Stromal cell of bone marrow (primary cell): ENCODE data around the gene ROMO1.
"Not testable (repeated sequence)": the region's sequence is repeated elsewhere in the genome, so short reads cannot be mapped to it uniquely, and the experiment has no call there.

ENCODE experiments used
- DNase-seq: peaks from one replicate; pipeline ENCODE4 v3.0.0-alpha.2; 2012; ENCODE audit warnings: low read depth

The ROMO1 gene

DNA sequence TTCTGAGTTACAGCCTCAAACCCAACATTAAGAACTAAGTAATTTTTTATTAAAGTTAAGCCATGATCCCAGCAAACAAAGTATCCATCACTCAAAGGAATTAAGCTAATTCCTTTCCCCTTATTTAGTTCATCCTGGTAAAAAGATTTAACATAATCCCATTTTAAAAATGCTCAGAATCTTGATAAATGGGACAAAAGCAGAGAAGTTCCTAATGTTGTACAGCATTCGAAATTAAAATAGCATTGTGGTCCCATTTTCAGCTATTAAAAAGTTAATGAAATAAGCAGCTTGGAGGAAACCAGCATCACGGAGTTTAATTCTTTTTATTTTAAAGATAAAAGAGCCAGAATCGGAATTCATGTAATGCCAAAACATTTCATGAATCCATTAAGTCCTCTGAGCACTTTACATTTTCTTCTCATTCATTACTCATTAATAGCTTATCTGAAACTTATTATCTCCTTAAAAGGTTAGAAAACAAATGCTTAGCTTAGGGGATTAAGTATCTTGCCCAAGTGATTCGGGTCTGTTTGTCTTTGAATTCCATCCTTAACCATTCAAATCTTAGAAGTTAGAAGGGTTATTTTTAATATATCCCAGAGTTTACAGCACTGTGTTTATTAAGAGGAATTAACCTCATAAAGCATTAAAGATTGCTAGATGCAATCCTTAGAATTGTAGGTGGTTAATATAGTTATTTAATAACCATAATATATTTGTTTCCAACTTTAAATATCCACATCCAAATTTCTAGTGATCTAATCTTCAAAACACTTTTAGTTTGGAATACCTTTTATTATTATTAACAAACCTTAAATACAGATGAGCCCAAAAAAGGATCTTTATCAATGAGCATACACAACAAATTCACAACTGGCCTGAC lies 31.6 kb downstream of the ROMO1 start:
- DNase-seq: no peak

DNA sequence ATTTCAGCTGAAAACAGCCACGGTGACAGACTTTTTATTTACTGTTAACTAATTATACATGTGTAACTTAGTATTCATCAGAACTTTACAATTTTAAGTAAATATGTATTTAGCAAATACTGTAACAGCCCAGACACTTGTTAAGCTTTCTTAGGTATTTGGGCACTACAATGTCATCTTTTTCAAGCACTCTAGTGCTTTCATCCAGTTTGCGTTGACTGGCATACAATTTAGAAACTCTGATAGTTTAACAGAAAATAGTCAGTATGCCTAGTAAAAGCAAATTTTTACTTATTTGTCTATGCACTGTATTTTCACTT lies 32.2 kb downstream of the ROMO1 start:
- DNase-seq: no peak

DNA sequence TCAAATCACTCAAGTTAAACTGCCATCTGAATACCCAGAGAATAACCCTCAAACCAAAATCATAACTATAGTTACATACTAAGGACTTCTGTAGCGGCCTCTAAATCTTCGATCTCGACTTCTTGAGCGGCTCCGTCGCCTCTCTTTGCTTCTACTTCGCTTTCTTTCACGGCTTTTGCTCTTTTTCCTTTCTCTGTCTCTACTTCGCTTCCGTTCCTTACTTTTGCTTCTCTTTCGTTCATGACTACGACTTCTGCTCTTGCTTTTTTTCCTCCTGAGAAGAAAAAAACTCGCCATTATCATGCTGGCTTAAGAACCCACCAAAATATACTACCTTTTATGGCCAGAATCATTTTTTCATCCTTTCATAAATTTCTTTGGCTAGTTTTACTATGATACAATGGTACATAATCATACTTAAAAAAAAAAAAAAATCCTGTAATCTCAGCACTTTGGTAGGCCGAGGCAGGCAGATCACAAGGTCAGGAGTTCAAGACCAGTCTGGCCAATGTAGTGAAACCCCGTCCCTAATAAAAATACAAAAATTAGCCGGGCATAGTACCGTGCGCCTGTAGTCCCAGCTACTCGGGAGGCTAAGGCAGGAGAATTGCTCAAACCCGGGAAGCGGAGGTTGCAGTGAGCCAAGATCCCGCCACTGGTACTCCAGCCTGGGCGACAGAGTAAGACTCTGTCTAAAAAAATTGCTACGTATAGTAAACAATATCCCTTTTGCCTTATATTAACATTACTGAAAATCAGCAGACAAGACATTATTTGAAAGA lies 32.8 kb downstream of the ROMO1 start:
- DNase-seq: no peak

DNA sequence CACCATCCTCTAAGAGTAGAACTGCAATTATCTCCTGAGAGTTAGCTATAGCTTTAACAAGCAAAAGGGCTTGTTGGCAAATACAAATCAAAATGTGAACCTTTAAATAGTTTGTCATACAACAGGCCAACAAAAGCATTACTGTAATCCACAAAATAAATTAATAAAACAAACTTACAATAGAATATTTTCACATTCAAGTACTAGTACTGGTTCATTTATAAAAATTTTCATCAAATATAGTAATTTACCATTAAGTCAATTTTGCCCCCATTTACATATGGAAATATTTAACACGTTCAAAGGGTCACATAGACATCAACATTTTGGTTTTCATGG lies 33.4 kb downstream of the ROMO1 start:
- DNase-seq: no peak

DNA sequence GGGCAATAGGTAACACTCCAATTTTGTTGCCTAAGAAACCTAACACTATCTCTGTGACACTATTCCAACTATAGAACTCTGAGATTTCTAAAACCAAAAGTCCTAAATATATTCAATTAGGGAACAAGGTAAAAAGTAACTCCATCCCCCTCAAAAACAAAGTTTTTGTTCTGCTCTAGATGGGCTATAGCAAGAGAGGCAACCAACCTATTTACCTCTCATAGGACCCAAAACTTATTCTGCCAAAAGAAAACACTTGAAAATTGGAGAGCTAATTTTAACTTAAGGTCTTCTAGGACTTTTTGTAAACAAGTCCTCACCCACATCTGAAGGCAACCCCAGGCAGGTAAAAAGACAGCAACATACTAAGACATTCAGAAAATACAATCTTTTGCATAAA lies 35.2 kb downstream of the ROMO1 start:
- no peak for DNase-seq

DNA sequence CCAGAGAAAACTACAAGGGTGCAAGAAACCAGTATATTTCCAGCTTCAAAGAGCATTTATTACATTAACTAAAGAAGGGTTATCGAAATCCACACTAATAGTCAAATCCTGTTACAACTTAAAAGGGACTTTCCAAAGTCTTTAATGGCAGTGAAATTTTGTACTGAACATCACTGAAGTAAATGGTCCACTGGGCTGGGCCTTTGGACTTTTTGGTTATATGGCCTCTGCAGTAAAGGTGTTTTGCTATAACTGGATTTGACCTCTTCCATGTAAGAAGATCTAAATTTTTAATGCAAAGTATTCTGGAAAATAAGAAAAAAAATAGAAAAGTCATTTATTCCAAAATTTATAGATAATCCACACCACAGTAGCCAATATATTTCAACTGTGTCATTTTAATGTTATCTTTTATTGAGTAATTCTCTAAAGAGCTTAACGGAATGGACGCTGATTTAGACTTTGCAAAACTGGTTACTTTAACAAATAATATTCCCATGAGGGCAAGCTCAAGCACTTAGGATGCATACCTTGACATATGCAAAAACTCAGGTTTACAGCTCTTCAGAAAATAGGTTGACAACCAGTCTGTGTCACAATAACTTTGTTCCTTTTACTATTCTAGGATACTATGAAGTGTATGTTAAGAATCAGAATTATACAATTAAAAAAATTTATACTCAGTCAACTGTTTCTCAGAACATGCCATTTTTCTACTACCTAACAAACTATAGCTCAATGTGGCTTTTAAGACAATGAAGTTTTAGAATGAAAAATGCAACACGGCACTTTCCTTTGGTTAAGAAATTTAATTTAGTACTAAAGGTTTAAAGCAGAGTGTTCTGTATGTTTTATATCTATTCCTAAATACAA lies 35.8 kb downstream of the ROMO1 start:
- no peak for DNase-seq

DNA sequence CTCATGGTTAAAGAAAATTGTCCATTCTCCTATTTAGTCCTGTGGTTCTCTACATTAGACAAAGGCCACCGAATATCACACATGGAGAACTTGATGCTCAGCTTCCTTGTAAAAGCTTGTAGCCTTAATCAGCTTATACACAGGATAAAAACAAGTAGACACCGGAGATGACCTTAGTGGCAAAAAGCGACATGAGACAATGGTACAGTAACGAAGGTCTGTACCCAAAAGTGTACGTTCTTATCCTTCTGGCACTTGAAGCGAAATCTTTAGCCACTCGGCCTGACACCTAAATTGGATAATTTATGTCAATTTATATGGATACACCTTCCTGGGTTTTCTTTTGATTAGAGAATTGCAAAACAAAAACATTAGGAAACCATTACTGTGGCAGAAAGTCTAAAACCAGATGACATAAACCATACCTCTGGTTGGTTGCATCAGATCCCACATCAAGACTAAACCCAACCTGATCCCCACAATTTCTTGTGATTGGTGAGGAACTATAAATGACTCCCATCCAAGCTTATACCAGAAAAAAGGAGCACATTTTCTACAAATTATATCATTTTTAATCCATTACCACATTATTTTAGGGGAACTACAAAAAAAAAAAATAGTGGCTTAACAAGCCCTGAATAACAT lies 36.7 kb downstream of the ROMO1 start:
- DNase-seq: no peak

DNA sequence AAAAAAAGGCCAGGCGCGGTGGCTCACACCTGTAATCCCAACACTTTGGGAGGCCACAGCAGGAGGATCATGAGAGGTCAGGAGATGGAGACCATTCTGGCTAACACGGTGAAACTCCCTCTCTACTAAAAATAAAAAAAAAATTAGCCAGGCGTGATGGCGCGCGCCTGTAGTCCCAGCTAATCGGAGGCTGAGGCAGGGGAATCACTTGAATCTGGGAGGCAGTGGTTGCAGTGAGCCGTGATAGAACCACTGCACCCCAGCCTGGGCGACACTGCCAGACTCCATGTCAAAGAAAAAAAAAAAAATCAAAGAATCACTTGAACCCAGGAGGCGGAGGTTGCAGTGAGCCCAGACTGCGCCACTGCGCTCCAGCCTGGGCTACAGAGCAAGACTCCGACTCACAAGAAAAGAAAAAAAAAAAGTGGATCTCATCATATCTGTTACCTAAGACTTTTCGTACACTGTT lies 38.7 kb downstream of the ROMO1 start:
- no peak for DNase-seq

DNA sequence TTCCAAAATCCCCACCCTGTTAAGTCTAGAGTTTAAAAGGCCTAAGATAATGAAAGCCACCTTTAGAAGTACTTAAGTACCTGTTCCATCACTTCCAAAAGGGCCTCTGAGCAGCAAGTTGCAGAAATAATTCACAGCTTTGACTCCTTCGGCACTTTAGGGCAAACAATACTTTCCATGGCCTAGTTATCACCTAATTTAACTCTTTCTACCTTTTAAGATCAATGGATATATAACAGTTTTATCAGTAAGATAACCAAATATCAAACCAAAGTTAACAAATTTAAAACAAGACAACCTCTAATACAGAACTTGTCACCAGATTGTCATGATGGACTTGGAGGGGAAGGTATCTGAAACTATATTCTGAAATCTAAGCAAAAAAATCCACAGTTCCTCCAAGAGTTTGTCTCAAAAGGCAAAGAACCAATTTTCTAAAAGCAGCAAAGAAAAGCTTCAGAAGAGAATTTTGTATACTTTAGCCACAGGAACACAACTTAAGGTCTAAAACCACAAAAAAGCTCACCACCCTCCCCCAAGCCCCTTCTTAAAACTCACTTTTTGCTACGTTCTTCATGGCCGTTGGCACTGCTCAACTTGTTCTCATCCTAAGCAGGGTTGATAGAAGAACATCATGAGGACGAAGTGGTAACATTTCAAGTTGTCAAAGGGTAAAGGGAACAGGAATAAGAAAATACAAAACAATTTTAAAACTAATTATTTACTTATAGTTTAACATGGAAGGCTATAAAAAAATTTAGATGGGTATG lies 39.4 kb downstream of the ROMO1 start:
- no peak for DNase-seq

DNA sequence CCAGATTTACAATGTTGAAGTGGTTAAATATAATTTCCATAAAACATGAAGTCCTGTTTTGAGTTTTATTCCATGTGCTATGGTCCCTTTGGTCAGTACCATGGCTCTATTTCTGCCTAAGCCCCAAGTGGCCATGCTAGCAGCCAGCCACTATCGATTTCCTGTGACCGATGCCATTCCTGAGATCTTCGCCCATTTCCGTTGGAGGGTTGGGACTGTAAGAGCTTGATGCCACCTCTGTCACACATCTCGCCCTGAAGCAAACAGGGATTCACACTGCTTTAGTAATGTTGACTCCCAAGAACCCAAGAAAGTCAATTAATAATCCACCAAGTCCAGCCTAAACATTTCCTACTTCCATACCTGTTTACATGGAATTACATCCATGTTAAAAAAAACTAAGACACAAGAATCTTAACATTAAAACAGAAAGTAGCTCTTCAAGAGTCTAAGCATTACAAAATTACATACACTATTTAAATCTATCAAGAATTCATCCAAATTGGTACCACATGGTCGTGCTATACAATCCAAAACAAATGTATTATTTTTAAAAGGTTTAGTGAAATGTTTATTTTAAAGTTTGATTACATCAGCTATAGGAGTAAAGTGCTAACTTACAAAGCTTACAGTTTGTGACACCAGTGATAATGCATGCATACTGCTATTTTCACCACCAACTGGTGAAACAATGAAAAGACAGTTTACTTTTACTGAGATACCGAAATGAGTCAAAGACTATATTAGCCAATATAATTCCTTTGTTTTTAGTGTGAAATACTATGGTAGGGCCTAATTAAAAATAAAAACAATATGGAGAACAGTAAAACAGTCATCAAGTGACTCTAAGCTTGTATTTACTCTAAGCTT lies 40.3 kb downstream of the ROMO1 start:
- no peak for DNase-seq

DNA sequence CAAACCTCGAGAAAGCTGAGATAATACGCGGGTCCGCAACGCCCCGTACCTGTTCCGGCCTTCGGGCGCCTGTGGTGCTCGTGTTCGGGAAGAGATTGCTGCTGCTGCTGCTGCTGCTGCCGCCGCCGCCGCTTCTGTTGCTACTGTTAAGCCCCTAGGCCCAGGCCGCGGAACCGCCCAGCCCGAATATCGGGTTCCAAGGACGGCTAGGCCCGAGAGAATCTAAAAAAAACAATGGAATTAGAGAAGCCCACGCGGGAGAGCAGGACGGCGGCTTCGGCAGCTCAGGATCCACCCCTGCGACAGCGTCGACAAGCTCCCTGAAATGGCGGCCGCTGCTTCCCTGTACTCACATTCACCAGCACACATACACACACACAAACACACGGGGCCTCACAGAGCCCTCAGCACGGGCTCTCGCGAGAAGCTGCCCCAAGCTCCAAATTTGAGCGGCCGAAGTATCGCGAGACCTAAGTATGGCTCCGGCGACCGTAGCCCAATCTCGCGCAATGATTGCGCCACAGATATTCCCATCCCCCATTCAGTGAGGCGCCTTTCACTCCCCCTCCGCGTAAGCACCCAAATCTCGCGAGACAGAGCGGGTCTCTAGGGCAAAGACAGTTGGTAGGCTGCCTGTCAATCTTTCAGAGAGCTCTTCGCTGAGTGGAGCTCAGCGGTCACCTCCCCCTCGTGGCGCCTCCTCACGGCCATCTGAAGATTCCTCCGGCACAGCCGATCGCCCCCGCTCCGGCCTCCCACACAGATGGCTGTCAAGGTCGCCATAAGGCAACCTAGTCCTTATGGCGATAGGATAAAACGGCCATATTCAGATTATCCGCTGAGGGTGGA lies 42.9 kb downstream of the ROMO1 start, which contains the start of gene RBM39:
RBM39 (minus strand) TSS at position 369 of the 849 bp plus-strand sequence. CDS start 1,386 bp downstream, outside the sequence.
- DNase-seq: peak; percentile 100

DNA sequence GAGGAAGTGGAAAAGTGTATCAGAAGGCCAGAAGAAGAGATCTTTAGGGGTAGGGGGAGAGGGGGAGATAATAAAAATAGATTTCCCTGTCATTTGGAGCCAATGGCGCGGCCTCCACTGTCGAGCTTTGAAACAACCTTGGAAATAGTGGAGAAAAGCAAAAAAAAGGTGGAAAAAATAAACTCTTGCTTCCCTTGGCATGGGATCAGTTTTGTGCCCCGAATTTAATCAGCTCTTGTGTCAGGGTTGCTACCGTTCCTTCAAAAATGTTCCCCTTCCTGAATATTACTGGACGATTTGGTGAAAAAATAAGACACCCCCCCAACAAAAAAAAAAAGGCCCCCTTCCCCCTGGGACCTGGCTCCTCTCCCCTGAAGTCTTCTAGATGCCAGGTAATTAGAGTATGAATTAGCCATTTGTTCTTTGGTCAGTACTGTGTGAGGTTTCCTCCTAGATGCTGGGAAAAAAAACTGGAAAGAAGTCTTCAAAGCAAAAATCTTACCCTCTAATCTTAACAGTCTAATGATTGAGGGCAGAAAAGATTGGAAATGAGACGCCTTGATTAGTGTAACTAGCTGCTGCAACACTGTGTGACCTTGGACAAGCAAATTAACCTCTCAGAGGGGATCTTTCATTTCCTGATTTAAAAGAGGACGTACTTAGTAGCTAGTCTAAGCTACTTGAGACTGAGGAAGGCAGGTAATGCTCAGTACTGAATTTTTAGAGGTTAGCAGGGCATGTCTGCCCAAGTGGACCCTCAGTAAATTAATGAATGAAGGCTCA lies 43.7 kb downstream of the ROMO1 start:
- DNase-seq: no peak

DNA sequence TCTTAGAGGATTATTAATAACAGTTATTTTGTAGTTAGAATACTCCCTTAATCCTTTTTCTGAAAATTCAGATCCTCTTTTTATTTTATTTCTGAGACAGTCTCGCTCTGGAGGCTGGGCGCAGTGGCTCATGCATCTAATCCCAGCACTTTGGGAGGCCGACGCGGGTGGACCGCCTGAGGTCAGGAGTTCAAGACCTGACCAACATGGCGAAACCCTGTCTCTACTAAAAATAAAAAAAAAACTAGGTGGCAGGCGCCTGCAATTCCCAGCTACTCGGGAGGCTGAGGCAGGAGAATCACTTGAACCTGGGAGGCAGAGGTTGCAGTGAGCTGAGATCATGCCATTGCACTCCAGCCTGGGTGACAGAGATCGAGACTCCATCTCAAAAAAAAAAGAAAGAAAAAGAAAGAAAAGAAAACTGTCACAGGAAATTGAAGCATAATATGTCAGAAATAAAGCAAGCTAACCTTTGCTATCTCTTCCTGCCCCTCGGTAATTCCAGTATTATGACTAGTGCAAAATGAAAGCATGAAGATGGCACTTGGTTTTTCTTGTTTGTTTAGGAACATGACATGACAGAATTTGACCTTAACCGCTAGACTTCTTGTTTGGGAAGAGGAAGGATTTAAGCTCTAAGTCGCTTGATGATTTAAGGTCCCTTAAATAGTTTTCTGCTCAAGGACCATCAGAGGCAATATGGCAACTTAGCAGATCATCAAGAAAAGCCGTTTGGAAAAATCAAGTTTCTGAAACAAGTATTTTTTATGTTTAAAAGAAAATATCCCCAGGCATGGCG lies 44.7 kb downstream of the ROMO1 start:
- DNase-seq: no peak

DNA sequence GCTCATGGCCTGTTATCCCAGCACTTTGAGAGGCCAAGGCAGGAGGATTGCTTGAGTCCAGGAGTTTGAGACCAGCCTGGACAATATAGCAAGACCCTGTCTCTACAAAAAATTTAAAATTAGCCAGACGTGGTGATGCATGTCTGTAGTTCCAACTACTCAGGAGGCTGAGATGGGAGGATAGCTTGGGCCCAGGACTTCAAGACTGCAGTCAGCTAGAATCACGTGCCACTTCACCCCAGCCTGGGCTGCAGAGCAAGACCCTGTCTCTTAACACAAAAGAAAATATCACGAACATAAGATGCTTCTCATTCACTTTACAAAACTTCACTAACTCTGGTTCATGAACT lies 45.3 kb downstream of the ROMO1 start:
- not testable (repeated sequence) for DNase-seq
